ENCODE data around the gene ACTRT2.

DNA sequence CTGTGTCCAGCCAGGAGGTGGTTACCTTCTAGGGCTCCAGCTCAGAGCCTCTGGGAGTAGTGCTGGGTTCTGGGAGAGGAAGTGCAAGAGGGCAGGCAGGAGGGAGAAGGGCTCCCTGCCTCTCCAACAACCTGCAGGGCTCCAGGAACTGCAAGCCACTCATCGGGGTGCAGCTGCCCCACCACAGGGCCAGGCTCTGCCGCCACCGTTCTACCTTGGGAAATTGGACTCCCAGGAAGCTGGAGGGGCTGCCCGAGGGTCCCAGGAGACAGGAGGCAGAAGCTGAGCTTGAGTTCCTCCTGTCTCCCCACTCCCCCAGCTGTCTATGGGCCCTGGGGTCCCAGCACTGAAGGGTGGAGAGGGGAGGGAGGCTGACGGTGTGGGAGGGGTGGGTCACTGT, 40.3 kb downstream of the ACTRT2 start:
- TF ChIP-seq, protein P1, sequence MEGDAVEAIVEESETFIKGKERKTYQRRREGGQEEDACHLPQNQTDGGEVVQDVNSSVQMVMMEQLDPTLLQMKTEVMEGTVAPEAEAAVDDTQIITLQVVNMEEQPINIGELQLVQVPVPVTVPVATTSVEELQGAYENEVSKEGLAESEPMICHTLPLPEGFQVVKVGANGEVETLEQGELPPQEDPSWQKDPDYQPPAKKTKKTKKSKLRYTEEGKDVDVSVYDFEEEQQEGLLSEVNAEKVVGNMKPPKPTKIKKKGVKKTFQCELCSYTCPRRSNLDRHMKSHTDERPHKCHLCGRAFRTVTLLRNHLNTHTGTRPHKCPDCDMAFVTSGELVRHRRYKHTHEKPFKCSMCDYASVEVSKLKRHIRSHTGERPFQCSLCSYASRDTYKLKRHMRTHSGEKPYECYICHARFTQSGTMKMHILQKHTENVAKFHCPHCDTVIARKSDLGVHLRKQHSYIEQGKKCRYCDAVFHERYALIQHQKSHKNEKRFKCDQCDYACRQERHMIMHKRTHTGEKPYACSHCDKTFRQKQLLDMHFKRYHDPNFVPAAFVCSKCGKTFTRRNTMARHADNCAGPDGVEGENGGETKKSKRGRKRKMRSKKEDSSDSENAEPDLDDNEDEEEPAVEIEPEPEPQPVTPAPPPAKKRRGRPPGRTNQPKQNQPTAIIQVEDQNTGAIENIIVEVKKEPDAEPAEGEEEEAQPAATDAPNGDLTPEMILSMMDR (IDR thresholded peaks at IDR 0.05): no peak
- TF ChIP-seq POLR2A (IDR thresholded peaks at IDR 0.05): no peak

All from adrenal gland (tissue), 5 donors.